Fibroblast of lung (primary cell): ENCODE measurements around the gene TEAD2.

Experiments used
- EZH2 ChIP-seq: IDR thresholded peaks from 2 replicates; pipeline ENCODE4 v1.5.1; 2012; ENCODE audit warnings: low read length, control low read depth, mild to moderate bottlenecking; ENCODE audit errors: missing control alignments
- TF ChIP-seq, protein P1 (sequence below), 2 donors: IDR thresholded peaks in 1 of 2; conservative IDR thresholded peaks in 1 of 2; 1 replicate in 1 of 2; 2 replicates in 1 of 2; pipeline ENCODE4 v1.5.1; 2011 to 2012; ENCODE audit warnings: low read length in 2 of 2, control low read depth in 1 of 2, inconsistent platforms in 1 of 2, low read depth in 1 of 2, mild to moderate bottlenecking in 1 of 2

DNA sequence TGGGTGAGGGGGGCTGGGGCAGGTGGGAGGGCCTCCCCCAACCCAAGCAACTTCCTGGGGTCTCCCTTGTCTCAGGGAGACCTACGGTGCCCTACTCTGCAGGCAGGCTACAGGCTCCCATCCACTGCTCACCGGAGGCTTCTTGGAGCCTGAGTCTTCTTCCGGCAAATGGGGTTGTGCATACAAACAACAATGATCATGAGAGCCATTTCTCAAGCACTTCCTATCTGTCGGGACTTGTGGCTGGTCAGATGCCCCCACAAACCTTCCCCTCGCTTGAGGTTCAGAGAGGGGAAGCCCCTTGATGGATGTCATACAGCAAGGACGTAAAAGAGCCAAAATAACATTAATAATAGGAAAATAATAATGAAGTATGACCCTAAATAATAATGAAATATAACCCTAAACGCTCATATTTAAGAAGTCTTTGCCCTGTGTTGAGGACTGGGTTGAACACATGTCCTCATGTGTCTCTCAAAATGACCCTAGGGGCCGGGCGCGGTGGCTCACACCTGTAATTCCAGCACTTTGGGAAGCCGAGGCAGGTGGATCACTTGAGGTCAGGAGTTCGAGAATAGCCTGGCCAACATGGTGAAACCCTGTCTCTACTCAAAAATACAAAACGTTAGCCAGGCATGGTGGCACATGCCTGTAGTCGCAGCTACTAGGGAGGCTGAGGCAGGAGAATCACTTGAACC is 26.3 kb downstream of the TEAD2 start:
- TF ChIP-seq, protein P1, sequence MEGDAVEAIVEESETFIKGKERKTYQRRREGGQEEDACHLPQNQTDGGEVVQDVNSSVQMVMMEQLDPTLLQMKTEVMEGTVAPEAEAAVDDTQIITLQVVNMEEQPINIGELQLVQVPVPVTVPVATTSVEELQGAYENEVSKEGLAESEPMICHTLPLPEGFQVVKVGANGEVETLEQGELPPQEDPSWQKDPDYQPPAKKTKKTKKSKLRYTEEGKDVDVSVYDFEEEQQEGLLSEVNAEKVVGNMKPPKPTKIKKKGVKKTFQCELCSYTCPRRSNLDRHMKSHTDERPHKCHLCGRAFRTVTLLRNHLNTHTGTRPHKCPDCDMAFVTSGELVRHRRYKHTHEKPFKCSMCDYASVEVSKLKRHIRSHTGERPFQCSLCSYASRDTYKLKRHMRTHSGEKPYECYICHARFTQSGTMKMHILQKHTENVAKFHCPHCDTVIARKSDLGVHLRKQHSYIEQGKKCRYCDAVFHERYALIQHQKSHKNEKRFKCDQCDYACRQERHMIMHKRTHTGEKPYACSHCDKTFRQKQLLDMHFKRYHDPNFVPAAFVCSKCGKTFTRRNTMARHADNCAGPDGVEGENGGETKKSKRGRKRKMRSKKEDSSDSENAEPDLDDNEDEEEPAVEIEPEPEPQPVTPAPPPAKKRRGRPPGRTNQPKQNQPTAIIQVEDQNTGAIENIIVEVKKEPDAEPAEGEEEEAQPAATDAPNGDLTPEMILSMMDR (conservative IDR thresholded peaks at IDR 0.05 in 1 of 2, IDR thresholded peaks at IDR 0.05 in 1 of 2; ENCODE audit: low read depth in 1 of 2, low read length in 2 of 2) = no peak
- TF ChIP-seq EZH2 = no peak
